ENCODE data around the gene PDE7B.

- TF ChIP-seq CTCF (conservative IDR thresholded peaks at IDR 0.05; ENCODE audit: low read depth, low read length): no peak
- no peak for TF ChIP-seq POLR2A (IDR thresholded peaks at IDR 0.05; ENCODE audit: low read depth, low read length)
- TF ChIP-seq MAZ (IDR thresholded peaks at IDR 0.05; ENCODE audit: borderline replicate concordance, low read depth, low read length): no peak
- TF ChIP-seq FOS (IDR thresholded peaks at IDR 0.05; ENCODE audit: low read depth, low read length): no peak
- TF ChIP-seq CEBPB (IDR thresholded peaks at IDR 0.05; ENCODE audit: low read depth, low read length): no peak
- TF ChIP-seq RAD21 (IDR thresholded peaks at IDR 0.05; ENCODE audit: low read length): no peak
- no peak for TF ChIP-seq MAFK (IDR thresholded peaks at IDR 0.05; ENCODE audit: low read depth, low read length)
- no peak for TF ChIP-seq RFX5 (IDR thresholded peaks at IDR 0.05; ENCODE audit: low read depth, low read length)
- no peak for TF ChIP-seq SMC3 (IDR thresholded peaks at IDR 0.05; ENCODE audit: low read depth, low read length)
- no peak for TF ChIP-seq RCOR1 (IDR thresholded peaks at IDR 0.05; ENCODE audit: insufficient replicate concordance, low read length)
- TF ChIP-seq CHD1 (IDR thresholded peaks at IDR 0.05; ENCODE audit: low read depth, low read length): no peak
These were observed 54.3 kb downstream of the PDE7B start for GRCh38 chr6:135905604-135906300.
